Thyroid gland (tissue), 4 donors: ENCODE results near the gene CIRBP. TPM values are rescaled to one million over a fixed set of nuclear protein-coding genes. Genes with fewer than 3 reads are reported as not detected.
A peak's percentile ranks its signal among the peaks of the same experiment; 100 is the strongest.

ENCODE experiments used
- DNase-seq, 2 donors: peaks; one replicate each; pipeline ENCODE4 v3.0.0-alpha.2; 2019
- H3K27ac ChIP-seq, 3 donors: fragments of 200-600 bp; sonication (generic); 1 replicate in 2 of 3; 2 replicates in 1 of 3; pipeline ENCODE4 v1.5.1; 2016 to 2019; ENCODE audit warnings: mild to moderate bottlenecking in 1 of 3, moderate library complexity in 1 of 3
- H3K27me3 ChIP-seq: fragments of 200-600 bp; sonication (generic); one replicate; pipeline ENCODE4 v1.5.1; 2019
- H3K36me3 ChIP-seq, 2 donors: fragments of 200-600 bp; sonication (generic); one replicate each; pipeline ENCODE4 v1.5.1; 2016 to 2019
- H3K4me1 ChIP-seq, 2 donors: fragments of 200-600 bp; sonication (generic); one replicate each; pipeline ENCODE4 v1.5.1; 2017 to 2019
- H3K4me3 ChIP-seq, 3 donors: fragments of 200-600 bp; sonication (generic); replicated peaks in 1 of 3; 1 replicate in 2 of 3; 2 replicates in 1 of 3; pipeline ENCODE4 v1.5.1; 2016; ENCODE audit warnings: mild to moderate bottlenecking in 1 of 3
- H3K9me3 ChIP-seq: fragments of 200-600 bp; sonication (generic); one replicate; pipeline ENCODE4 v1.5.1; 2017
- POLR2A ChIP-seq, 2 donors: fragments of 450-650 bp; IDR thresholded peaks; one replicate each; pipeline ENCODE4 v1.6.1; 2017; ENCODE audit warnings: antibody characterized with exemption in 2 of 2, mild to moderate bottlenecking in 2 of 2, moderate library complexity in 1 of 2
- WGBS, 2 donors: methylation state at CpG; one replicate each; pipeline ENCODE4 v1.1.5; 2017; 5-methylcytosine and 5-hydroxymethylcytosine counted together
- intact Hi-C: fragments of 100-400 bp; cut with DNase I; formaldehyde crosslinking; loops from one replicate; pipeline ENCODE4 v1.15.1; 2023
- total RNA-seq, 4 donors: library from RNA; depleted of rRNA; stranded (reverse); fragments of >200 nt; gene quantifications; one replicate each; pipeline ENCODE4 v1.2.3, GENCODE V29; 2016
- TF ChIP-seq, protein P1 (sequence below), 6 experiments: fragments of 200-600 bp in 3 of 6; fragments of 450-650 bp in 3 of 6; sonication (generic) in 3 of 6; IDR thresholded peaks; one replicate each; pipeline ENCODE4 v1.5.1; 2016 to 2019; ENCODE audit warnings: antibody characterized with exemption in 6 of 6, mild to moderate bottlenecking in 2 of 6, inconsistent platforms in 1 of 6, moderate library complexity in 1 of 6

The CIRBP gene
- total RNA-seq, 4 donors from 2014 or later, result 679 to 1,194 (median 893) TPM

DNA sequence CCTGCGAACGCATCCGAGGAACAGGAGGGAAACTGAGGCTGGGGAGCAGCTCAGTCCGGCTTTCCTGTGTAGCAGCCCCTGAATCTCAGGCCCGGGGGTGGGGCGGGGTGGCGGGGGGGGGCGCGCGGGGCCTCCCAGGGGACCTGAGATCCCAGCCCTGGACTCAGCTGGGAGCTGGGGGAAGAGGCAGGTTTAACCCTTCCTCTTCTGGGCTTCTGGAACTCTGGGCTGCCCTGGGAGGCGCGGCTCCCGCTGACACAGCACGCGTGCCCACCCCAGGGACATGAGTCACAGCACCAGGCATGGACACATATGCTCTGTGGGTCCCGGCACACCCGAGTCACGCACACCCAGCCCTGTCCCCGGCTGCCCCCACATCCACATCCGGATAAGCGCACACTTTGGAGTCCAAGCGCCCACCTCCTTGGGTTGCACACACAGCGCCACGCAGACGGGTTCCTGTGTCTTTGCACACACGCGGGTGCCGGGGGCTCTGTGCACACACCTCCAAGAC, 3.5 kb upstream of the CIRBP start:
- H3K4me1 ChIP-seq, result peaks cover 68 to 80% of the 10 kb centered on the region in 2 donors
- peak overlapping the region in 1 of 3 donors; percentile 35 for H3K4me3 ChIP-seq
- peak overlapping the region; percentile 68 to 84 (median 78) for H3K27ac ChIP-seq
- H3K36me3 ChIP-seq, result peaks cover 0 to 7% of the 10 kb centered on the region in 2 donors
- intact Hi-C loops, result loop anchor here (2.0 kb wide), 1 partner anchor 21 kb away; no protein-coding TSS in a partner anchor
- DNase-seq, result peak; percentile 48 to 55
- no peak for TF ChIP-seq POLR2A (IDR thresholded peaks at IDR 0.05)
- TF ChIP-seq, protein P1, sequence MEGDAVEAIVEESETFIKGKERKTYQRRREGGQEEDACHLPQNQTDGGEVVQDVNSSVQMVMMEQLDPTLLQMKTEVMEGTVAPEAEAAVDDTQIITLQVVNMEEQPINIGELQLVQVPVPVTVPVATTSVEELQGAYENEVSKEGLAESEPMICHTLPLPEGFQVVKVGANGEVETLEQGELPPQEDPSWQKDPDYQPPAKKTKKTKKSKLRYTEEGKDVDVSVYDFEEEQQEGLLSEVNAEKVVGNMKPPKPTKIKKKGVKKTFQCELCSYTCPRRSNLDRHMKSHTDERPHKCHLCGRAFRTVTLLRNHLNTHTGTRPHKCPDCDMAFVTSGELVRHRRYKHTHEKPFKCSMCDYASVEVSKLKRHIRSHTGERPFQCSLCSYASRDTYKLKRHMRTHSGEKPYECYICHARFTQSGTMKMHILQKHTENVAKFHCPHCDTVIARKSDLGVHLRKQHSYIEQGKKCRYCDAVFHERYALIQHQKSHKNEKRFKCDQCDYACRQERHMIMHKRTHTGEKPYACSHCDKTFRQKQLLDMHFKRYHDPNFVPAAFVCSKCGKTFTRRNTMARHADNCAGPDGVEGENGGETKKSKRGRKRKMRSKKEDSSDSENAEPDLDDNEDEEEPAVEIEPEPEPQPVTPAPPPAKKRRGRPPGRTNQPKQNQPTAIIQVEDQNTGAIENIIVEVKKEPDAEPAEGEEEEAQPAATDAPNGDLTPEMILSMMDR (IDR thresholded peaks at IDR 0.05), result no peak
- no peaks in the 10 kb centered on the region for H3K9me3 ChIP-seq
- H3K27me3 ChIP-seq, result no peaks in the 10 kb centered on the region
- WGBS, 2 donors, result 50 to 51% methylated on average over 9 to 23 of the region's 28 CpGs

DNA sequence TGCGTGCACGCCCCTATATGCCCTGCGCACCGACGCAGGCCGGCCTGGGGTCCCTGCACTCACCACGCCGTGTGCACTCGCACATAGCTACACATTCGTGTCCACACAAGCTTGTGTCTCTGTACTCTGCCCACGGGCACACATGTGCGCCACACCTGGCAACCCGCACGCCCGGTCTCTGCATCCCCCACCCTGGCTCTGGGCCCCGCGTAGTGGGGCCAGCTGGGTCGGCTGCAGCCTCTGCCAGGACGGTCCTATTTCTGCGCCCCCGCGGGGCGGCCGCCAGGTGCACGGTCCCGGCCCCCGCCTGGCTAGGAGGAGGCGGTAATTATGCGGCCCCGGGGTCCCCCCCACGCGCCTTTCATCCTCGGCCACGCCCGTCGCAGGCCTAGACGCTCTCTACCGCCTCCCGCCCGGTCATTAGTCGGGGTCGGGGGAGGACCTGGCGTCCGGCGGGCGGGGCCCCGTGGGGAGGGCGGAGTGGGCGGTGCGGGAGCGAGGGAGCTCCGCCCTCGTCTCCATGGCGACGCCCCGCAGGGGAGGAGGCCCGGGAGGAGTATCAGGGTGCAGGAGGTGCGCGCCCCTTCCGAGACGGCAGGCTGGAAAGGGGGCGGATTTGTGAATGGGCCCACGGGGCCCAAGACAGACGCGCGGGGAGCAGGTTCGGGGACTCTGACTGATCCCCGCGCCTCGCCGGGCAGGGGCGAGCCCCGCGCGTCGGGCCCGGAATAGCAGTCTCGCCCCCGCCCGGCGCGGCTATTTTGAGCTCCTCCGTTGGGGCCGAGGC, 2.8 kb upstream of the CIRBP start:
- H3K9me3 ChIP-seq, result no peaks in the 10 kb centered on the region
- H3K27me3 ChIP-seq, result no peaks in the 10 kb centered on the region
- TF ChIP-seq, protein P1 (IDR thresholded peaks at IDR 0.05), result no peak
- TF ChIP-seq POLR2A (IDR thresholded peaks at IDR 0.05), result no peak
- peak overlapping the region; percentile 68 to 84 (median 78) for H3K27ac ChIP-seq
- peak overlapping the region in 1 of 3 donors; percentile 35 for H3K4me3 ChIP-seq
- intact Hi-C loops, result loop anchor here (2.0 kb wide), 1 partner anchor 22 kb away; no protein-coding TSS in a partner anchor
- WGBS, 2 donors, result 7 to 42% methylated on average over 11 to 34 of the region's 84 CpGs
- H3K36me3 ChIP-seq, result peaks cover 5 to 14% of the 10 kb centered on the region in 2 donors
- H3K4me1 ChIP-seq, result peaks cover 71 to 83% of the 10 kb centered on the region in 2 donors
- peak; percentile 69 to 74 for DNase-seq

DNA sequence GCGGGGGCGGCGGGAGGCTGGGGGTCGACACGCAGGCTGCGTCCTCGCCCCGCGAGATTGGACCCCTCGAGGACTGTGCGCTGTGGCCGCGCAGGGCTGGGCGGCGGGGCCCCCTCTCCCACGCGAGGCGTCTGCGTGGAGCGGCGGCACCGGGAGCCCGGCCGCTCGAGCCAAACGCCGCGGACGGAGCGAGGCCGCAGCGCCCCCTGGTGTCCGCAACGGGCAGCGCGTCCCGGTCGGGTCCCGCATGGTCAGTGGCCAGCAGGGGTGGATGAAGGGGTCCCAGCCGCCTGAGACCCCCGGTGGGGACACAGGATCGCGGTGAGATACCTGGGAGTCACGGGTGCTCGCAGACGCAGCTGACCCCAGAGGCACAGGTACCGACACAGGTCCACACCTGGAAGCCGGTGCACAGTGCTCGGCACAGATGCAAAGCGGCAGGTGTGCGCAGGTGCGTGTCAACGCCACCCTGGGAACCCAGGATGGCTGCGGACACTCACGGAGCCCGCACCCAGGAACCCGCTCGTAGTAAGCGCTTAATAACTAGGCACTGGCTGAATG, 2.1 kb upstream of the CIRBP start:
- DNase-seq, result peak; percentile 67 to 72

DNA sequence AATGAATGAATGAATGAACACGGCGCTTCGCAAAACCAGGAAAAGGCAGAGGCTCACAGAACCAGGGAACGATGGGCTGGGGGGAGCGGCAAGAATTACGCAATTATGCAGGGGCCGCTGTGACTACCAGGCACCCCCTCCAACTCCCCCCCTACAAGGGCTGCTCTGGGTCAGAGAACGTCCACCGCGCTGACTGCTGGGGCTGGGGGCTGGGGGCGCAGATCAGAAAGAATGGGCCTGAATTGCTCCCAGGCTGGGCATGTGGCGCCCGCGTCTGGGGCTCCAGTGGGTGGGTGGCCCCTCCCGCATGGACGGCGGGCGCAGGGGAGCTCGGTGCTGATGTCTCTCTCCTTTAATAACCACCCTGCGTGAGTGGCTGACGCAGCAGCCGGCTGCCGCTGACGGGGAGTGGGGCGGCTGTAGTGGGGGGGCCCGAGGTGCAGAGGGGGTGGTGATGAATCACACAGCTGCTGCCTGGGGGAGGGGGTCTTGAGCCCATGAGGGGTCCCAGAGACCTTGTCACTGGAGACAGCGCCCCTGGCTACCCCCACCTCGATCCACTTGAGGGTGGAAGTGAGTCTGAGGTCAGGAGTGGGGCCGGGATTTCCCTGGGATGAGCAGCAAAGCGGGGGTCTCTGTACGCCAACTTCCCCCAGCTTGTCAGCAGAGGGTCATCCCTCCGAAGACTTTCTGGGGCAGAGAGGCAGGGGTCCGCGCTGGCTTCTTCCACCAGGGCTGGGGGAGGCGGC, 1.5 kb upstream of the CIRBP start:
- peaks cover 65 to 82% of the 10 kb centered on the region in 2 donors for H3K4me1 ChIP-seq
- H3K36me3 ChIP-seq, result peaks cover 18 to 27% of the 10 kb centered on the region in 2 donors
- TF ChIP-seq, protein P1 (IDR thresholded peaks at IDR 0.05), result no peak
- no peak for TF ChIP-seq POLR2A (IDR thresholded peaks at IDR 0.05)
- no peak overlapping the region for H3K4me3 ChIP-seq
- no peak for DNase-seq
- H3K9me3 ChIP-seq, result no peaks in the 10 kb centered on the region
- WGBS, 2 donors, result 32 to 41% methylated on average over 22 to 23 of the region's 35 CpGs
- intact Hi-C loops, result loop anchor here (2.0 kb wide), 1 partner anchor 23 kb away; no protein-coding TSS in a partner anchor
- no peaks in the 10 kb centered on the region for H3K27me3 ChIP-seq
- H3K27ac ChIP-seq, result peak overlapping the region in 1 of 3 donors; percentile 95

More for the DNA sequence above, 2.1 kb upstream of the CIRBP start:
- peaks cover 12 to 20% of the 10 kb centered on the region in 2 donors for H3K36me3 ChIP-seq
- WGBS, 2 donors, result 2 to 4% methylated on average over 3 to 9 of the region's 59 CpGs
- H3K27me3 ChIP-seq, result no peaks in the 10 kb centered on the region
- TF ChIP-seq, protein P1 (IDR thresholded peaks at IDR 0.05), result peak; percentile 73 to 99 (median 96)
- no peak for TF ChIP-seq POLR2A (IDR thresholded peaks at IDR 0.05)
- peak overlapping the region in 1 of 3 donors; percentile 35 for H3K4me3 ChIP-seq
- H3K9me3 ChIP-seq, result no peaks in the 10 kb centered on the region
- peak overlapping the region; percentile 68 to 84 (median 78) for H3K27ac ChIP-seq
- intact Hi-C loops, result loop anchor here (2.0 kb wide), 1 partner anchor 22 kb away; no protein-coding TSS in a partner anchor
- peaks cover 71 to 83% of the 10 kb centered on the region in 2 donors for H3K4me1 ChIP-seq
